CD14-positive monocyte (primary cell): ENCODE measurements around the gene CYFIP2. TPM values are rescaled to one million over a fixed set of nuclear protein-coding genes. Genes with fewer than 3 reads are reported as not detected.

ENCODE experiments used
- DNase-seq, 3 donors: peaks; one replicate each; pipeline ENCODE4 v3.0.0-alpha.2; 2011 to 2022
- H2AFZ ChIP-seq: 2 replicates; pipeline ENCODE4 v1.6.0; 2012; ENCODE audit warnings: mild to moderate bottlenecking, low read depth, low read length, inconsistent platforms; ENCODE audit not compliant: insufficient read depth, poor library complexity, severe bottlenecking
- H3K27ac ChIP-seq, 2 donors: 1 replicate in 1 of 2; 2 replicates in 1 of 2; pipeline ENCODE4 v1.5.1; 2012 to 2013; ENCODE audit warnings: low read length in 2 of 2, control low read depth in 1 of 2, inconsistent platforms in 1 of 2, low read depth in 1 of 2, mild to moderate bottlenecking in 1 of 2
- H3K27me3 ChIP-seq, 2 donors: one replicate each; pipeline versions ENCODE4 v1.6.0 to v1.6.1; 2011 to 2013; ENCODE audit warnings: low read length in 2 of 2; ENCODE audit not compliant: control insufficient read depth in 2 of 2, insufficient read depth in 2 of 2
- H3K36me3 ChIP-seq, 2 donors: replicated peaks in 1 of 2; 1 replicate in 1 of 2; 2 replicates in 1 of 2; pipeline versions ENCODE4 v1.5.1 to v1.6.1; 2012 to 2013; ENCODE audit warnings: low read length in 2 of 2, control low read depth in 1 of 2, inconsistent platforms in 1 of 2, mild to moderate bottlenecking in 1 of 2; ENCODE audit not compliant: insufficient read depth in 2 of 2, control insufficient read depth in 1 of 2
- H3K4me1 ChIP-seq, 2 donors: 1 replicate in 1 of 2; 2 replicates in 1 of 2; pipeline versions ENCODE4 v1.5.1 to v1.6.1; 2012 to 2013; ENCODE audit warnings: low read length in 2 of 2, control low read depth in 1 of 2, inconsistent platforms in 1 of 2, mild to moderate bottlenecking in 1 of 2, moderate library complexity in 1 of 2; ENCODE audit not compliant: insufficient read depth in 2 of 2, control insufficient read depth in 1 of 2
- H3K4me2 ChIP-seq: replicated peaks from 2 replicates; pipeline ENCODE3; 2012; ENCODE audit warnings: low read length, moderate library complexity, mild to moderate bottlenecking; ENCODE audit not compliant: poor library complexity, severe bottlenecking; ENCODE audit errors: extremely low read depth
- H3K4me3 ChIP-seq, 3 experiments: fragments of 200-600 bp in 1 of 3; sonication (generic) in 1 of 3; replicated peaks in 1 of 3; 1 replicate in 2 of 3; 2 replicates in 1 of 3; pipeline ENCODE4 v1.5.1; 2011 to 2013; ENCODE audit warnings: low read length in 3 of 3, mild to moderate bottlenecking in 3 of 3, control low read depth in 2 of 3, low read depth in 2 of 3, inconsistent platforms in 1 of 3, moderate library complexity in 1 of 3
- H3K79me2 ChIP-seq: 2 replicates; pipeline ENCODE4 v1.6.0; 2012; ENCODE audit warnings: mild to moderate bottlenecking, control low read depth, inconsistent platforms, low read length, moderate library complexity; ENCODE audit not compliant: insufficient read depth
- H3K9ac ChIP-seq: 2 replicates; pipeline ENCODE4 v1.6.0; 2017; ENCODE audit warnings: low read length, mild to moderate bottlenecking; ENCODE audit not compliant: insufficient read depth, poor library complexity, severe bottlenecking
- H3K9me3 ChIP-seq, 2 donors: replicated peaks in 1 of 2; 1 replicate in 1 of 2; 2 replicates in 1 of 2; pipeline versions ENCODE4 v1.5.1 to v1.6.1; 2012 to 2013; ENCODE audit warnings: low read length in 2 of 2, control low read depth in 1 of 2; ENCODE audit not compliant: control insufficient read depth in 1 of 2, insufficient read depth in 1 of 2
- H4K20me1 ChIP-seq: 2 replicates; pipeline ENCODE4 v1.6.0; 2012; ENCODE audit warnings: mild to moderate bottlenecking, low read length, control low read depth, moderate library complexity; ENCODE audit not compliant: insufficient read depth
- H3K27ac Mint-ChIP-seq, 7 donors: one replicate each; pipeline ENCODE4 v1.8.0; 2020; ENCODE audit warnings: mild to moderate bottlenecking in 7 of 7, mixed read lengths in 7 of 7, moderate library complexity in 6 of 7, inconsistent platforms in 2 of 7
- H3K27me3 Mint-ChIP-seq, 3 donors: one replicate each; pipeline ENCODE4 v1.8.0; 2021 to 2022; ENCODE audit warnings: low read depth in 3 of 3, mild to moderate bottlenecking in 3 of 3, mixed read lengths in 3 of 3, moderate library complexity in 3 of 3, inconsistent platforms in 1 of 3
- H3K36me3 Mint-ChIP-seq, 2 donors: one replicate each; pipeline ENCODE4 v1.8.0; 2020; ENCODE audit warnings: mixed read lengths in 2 of 2, inconsistent platforms in 1 of 2, mild to moderate bottlenecking in 1 of 2
- H3K4me1 Mint-ChIP-seq: one replicate; pipeline ENCODE4 v1.8.0; 2020; ENCODE audit warnings: mild to moderate bottlenecking, mixed read lengths
- H3K4me3 Mint-ChIP-seq, 2 donors: one replicate each; pipeline ENCODE4 v1.8.0; 2020; ENCODE audit warnings: mild to moderate bottlenecking in 2 of 2, mixed read lengths in 2 of 2, moderate library complexity in 1 of 2
- H3K9me3 Mint-ChIP-seq, 7 donors: one replicate each; pipeline ENCODE4 v1.8.0; 2020 to 2022; ENCODE audit warnings: mixed read lengths in 7 of 7, mild to moderate bottlenecking in 6 of 7, moderate library complexity in 6 of 7, inconsistent platforms in 2 of 7
- WGBS: methylation state at CpG from one replicate; pipeline ENCODE4 v1.1.5; 2013; ENCODE audit warnings: missing lambda C conversion rate; ENCODE audit not compliant: insufficient coverage; 5-methylcytosine and 5-hydroxymethylcytosine counted together
- intact Hi-C, 2 donors: fragments of 100-400 bp; cut with micrococcal nuclease; formaldehyde crosslinking; loops; one replicate each; pipeline versions ENCODE4 v1.15.0 to v1.15.1; 2023
- polyA plus RNA-seq, 3 donors: library from polyadenylated mRNA; depleted of rRNA in 1 of 3; unstranded in 2 of 3; stranded (reverse) in 1 of 3; fragments of 300-500 nt in 2 of 3; fragments of >200 nt in 1 of 3; fragmentation: Illumina TruSeq in 2 of 3; gene quantifications; 1 replicate in 2 of 3; 2 replicates in 1 of 3; pipeline ENCODE4 v1.2.3, GENCODE V29; 2012 to 2021
- TF ChIP-seq, protein P1 (sequence below): fragments of 200-600 bp; IDR thresholded peaks from one replicate; pipeline ENCODE4 v1.8.0; 2022; ENCODE audit warnings: antibody characterized with exemption, mild to moderate bottlenecking

Gene CYFIP2
- polyA plus RNA-seq, 3 donors = 33.6 to 45.6 (median 36.0) TPM

DNA sequence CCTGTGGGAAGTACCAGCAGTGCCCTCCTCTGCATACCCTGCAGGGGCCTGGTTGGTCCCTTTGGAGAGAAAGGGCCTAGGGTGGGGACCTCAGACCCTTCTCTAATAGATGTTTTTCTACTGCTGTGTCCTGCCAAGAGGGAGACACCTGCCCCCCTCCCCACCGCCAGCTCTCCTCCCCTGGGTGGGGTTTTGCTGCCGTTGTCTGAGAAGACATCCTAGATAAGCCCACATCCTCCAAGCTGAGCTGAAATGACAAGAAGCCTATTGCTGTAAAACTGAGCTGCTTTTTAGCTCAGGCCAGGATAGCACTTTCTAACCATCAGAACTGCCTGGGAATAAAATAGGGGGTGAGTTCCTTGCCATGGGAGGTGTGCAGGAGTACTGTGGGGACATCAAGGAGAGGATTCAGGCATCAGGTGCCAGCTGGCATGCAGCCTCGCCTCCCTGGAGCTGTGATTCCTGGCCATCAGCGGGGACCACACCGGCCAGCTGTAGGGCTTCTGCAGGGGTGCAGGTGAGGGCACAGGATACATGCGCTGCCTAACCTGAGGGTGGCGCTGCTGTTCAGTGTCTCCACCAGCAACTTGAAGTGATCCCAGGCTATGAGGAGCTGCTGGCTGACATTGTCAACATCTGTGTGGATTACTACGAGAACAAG is 37.9 kb downstream of the CYFIP2 start:
- TF ChIP-seq, protein P1, sequence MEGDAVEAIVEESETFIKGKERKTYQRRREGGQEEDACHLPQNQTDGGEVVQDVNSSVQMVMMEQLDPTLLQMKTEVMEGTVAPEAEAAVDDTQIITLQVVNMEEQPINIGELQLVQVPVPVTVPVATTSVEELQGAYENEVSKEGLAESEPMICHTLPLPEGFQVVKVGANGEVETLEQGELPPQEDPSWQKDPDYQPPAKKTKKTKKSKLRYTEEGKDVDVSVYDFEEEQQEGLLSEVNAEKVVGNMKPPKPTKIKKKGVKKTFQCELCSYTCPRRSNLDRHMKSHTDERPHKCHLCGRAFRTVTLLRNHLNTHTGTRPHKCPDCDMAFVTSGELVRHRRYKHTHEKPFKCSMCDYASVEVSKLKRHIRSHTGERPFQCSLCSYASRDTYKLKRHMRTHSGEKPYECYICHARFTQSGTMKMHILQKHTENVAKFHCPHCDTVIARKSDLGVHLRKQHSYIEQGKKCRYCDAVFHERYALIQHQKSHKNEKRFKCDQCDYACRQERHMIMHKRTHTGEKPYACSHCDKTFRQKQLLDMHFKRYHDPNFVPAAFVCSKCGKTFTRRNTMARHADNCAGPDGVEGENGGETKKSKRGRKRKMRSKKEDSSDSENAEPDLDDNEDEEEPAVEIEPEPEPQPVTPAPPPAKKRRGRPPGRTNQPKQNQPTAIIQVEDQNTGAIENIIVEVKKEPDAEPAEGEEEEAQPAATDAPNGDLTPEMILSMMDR = no peak
- intact Hi-C loops = no loop called here

DNA sequence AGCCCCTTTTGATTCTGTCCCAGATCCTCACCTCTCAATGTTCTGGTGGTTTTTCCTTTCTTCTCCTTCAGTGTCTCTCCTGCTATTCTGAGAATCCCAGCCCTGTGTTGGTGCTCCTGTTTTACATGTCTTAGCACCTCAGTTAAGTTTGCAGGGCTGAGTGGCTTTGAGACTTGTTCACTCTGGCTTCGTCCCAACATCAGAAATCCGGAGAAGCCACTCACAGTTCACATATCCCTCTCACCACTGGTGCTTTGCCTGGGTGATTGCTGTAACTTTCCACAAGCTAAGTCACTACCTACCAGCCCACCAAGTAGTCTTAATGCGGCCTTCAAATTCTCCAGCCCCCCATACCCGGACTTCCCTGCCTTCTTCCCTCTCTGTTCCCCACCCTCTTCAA is 40.2 kb downstream of the CYFIP2 start:
- TF ChIP-seq, protein P1 = no peak
- Histone ChIP-seq H3K79me2 (no peaks in the 10 kb centered on the region), H3K4me3 (no peak overlapping the region), H2AFZ (no peak overlapping the region), H4K20me1 (no peaks in the 10 kb centered on the region), H3K4me2 (no peak overlapping the region), H3K27ac (peak overlapping the region in 1 of 2 donors; percentile 71), H3K9me3 (no peaks in the 10 kb centered on the region), H3K9ac (no peak overlapping the region), H3K27me3 (no peaks in the 10 kb centered on the region), H3K4me1 (peaks cover 6 to 13% of the 10 kb centered on the region in 2 donors), H3K36me3 (peaks cover 21 to 74% of the 10 kb centered on the region in 2 donors)
- peaks cover 11% of the 10 kb centered on the region for H3K4me1 Mint-ChIP-seq
- peaks cover 0 to 2% (median 0%) of the 10 kb centered on the region in 7 donors for H3K9me3 Mint-ChIP-seq
- H3K27ac Mint-ChIP-seq = peak overlapping the region in 4 of 7 donors; percentile 16 to 78 (median 24)
- H3K4me3 Mint-ChIP-seq = no peak overlapping the region
- intact Hi-C loops = no loop called here
- peaks cover 49 to 65% of the 10 kb centered on the region in 2 donors for H3K36me3 Mint-ChIP-seq
- WGBS = 93% methylated on average over 2 of the region's 4 CpGs
- H3K27me3 Mint-ChIP-seq = peaks cover 0 to 1% (median 0%) of the 10 kb centered on the region in 3 donors
- DNase-seq = no peak

More for the DNA sequence above, 37.9 kb downstream of the CYFIP2 start:
- DNase-seq = no peak
- peaks cover 6 to 13% of the 10 kb centered on the region in 2 donors for H3K4me1 ChIP-seq
- H3K4me1 Mint-ChIP-seq = peaks cover 11% of the 10 kb centered on the region
- no peaks in the 10 kb centered on the region for H3K9me3 ChIP-seq
- H4K20me1 ChIP-seq = no peaks in the 10 kb centered on the region
- no peak overlapping the region for H2AFZ ChIP-seq
- no peaks in the 10 kb centered on the region for H3K27me3 Mint-ChIP-seq
- peaks cover 51 to 66% of the 10 kb centered on the region in 2 donors for H3K36me3 Mint-ChIP-seq
- H3K79me2 ChIP-seq = no peaks in the 10 kb centered on the region
- no peak overlapping the region for H3K27ac ChIP-seq
- H3K4me3 Mint-ChIP-seq = no peak overlapping the region
- no peak overlapping the region for H3K9ac ChIP-seq
- peaks cover 20 to 75% of the 10 kb centered on the region in 2 donors for H3K36me3 ChIP-seq
- H3K27ac Mint-ChIP-seq = no peak overlapping the region
- WGBS = 98% methylated on average over 5 of the region's 8 CpGs
- H3K27me3 ChIP-seq = no peaks in the 10 kb centered on the region
- H3K4me2 ChIP-seq = no peak overlapping the region
- peaks cover 0 to 2% (median 0%) of the 10 kb centered on the region in 7 donors for H3K9me3 Mint-ChIP-seq
- H3K4me3 ChIP-seq = no peak overlapping the region
